H1 (cell line): ENCODE results near the gene MAFF. TPM values are rescaled to one million over a fixed set of nuclear protein-coding genes. Genes with fewer than 3 reads are reported as not detected.
A peak's percentile ranks its signal among the peaks of the same experiment; 100 is the strongest.

Experiments
- CTCF ChIA-PET: fragments of 300-600 bp; sonication (Branson Sonifier 250); formaldehyde crosslinking; loops from one replicate; lab custom pipeline; 2021; ENCODE audit not compliant: partially characterized antibody; lab: Charles Lee
- POLR2A ChIA-PET: fragments of 300-600 bp; sonication (Branson Sonifier 250); formaldehyde crosslinking; loops from one replicate; lab custom pipeline; 2021; ENCODE audit warnings: inconsistent platforms; ENCODE audit not compliant: partially characterized antibody; lab: Charles Lee
- DNase-seq, 2 experiments: peaks; one replicate each; pipeline versions ENCODE4 v3.0.0 to v3.0.0-alpha.2; 2010 to 2022; ENCODE audit warnings: low spot score in 2 of 2, low read depth in 1 of 2, mixed read lengths in 1 of 2
- FAIRE-seq: peaks from 2 replicates; lab custom pipeline; 2011; peaks lifted over from hg19 to GRCh38; lab: Jason Lieb, UNC
- H2AFZ ChIP-seq: 2 replicates; pipeline ENCODE4 v1.8.1; 2012; ENCODE audit warnings: low read length, inconsistent platforms
- H2AK5ac ChIP-seq: 2 replicates; pipeline ENCODE4 v1.6.1; 2013; ENCODE audit warnings: low read depth, low read length
- H2BK120ac ChIP-seq: replicated peaks from 2 replicates; pipeline ENCODE3; 2013; ENCODE audit warnings: low read depth, low read length, inconsistent platforms
- H2BK12ac ChIP-seq: 2 replicates; pipeline ENCODE4 v1.6.1; 2013; ENCODE audit warnings: low read depth, low read length
- H2BK15ac ChIP-seq: 2 replicates; pipeline ENCODE4 v1.6.1; 2013; ENCODE audit warnings: low read length
- H2BK20ac ChIP-seq: 2 replicates; pipeline ENCODE4 v1.6.1; 2013; ENCODE audit warnings: low read length
- H2BK5ac ChIP-seq: 2 replicates; pipeline ENCODE4 v1.6.1; 2013; ENCODE audit warnings: low read depth, low read length
- H3K14ac ChIP-seq: 2 replicates; pipeline ENCODE4 v1.6.1; 2013; ENCODE audit warnings: inconsistent platforms; ENCODE audit not compliant: insufficient read length
- H3K18ac ChIP-seq: 2 replicates; pipeline ENCODE4 v1.6.1; 2013; ENCODE audit warnings: low read length; ENCODE audit errors: extremely low read depth
- H3K23ac ChIP-seq: 2 replicates; pipeline ENCODE4 v1.6.1; 2013; ENCODE audit warnings: inconsistent platforms; ENCODE audit not compliant: insufficient read length
- H3K23me2 ChIP-seq: 2 replicates; pipeline ENCODE4 v1.6.1; 2013; ENCODE audit warnings: low read depth, low read length
- H3K27ac ChIP-seq: 2 replicates; pipeline ENCODE4 v1.6.1; 2011; ENCODE audit warnings: low read depth, low read length, inconsistent platforms
- H3K27me3 ChIP-seq, 4 experiments: replicated peaks in 1 of 4; 1 replicate in 1 of 4; 2 replicates in 3 of 4; pipeline versions ENCODE4 v1.6.1 to v1.8.1; 2011 to 2013; ENCODE audit warnings: low read length in 3 of 4, mild to moderate bottlenecking in 3 of 4, inconsistent platforms in 2 of 4, mixed read lengths in 2 of 4, moderate library complexity in 1 of 4; ENCODE audit not compliant: control insufficient read depth in 3 of 4, insufficient read depth in 3 of 4; ENCODE audit errors: extremely low read depth in 1 of 4
- H3K36me3 ChIP-seq, 4 experiments: 2 replicates each; pipeline versions ENCODE4 v1.6.1 to v1.8.1; 2011 to 2013; ENCODE audit warnings: mild to moderate bottlenecking in 4 of 4, low read length in 3 of 4, moderate library complexity in 2 of 4, control low read depth in 1 of 4, inconsistent platforms in 1 of 4; ENCODE audit not compliant: insufficient read depth in 4 of 4, control insufficient read depth in 2 of 4
- H3K4ac ChIP-seq: replicated peaks from 2 replicates; pipeline ENCODE3; 2013; ENCODE audit warnings: low read length, low read depth, mixed read lengths, inconsistent platforms; ENCODE audit not compliant: insufficient read length
- H3K4me1 ChIP-seq, 4 experiments: replicated peaks in 1 of 4; 1 replicate in 1 of 4; 2 replicates in 3 of 4; pipeline versions ENCODE4 v1.6.1 to v1.8.1; 2011 to 2013; ENCODE audit warnings: low read length in 3 of 4, inconsistent platforms in 2 of 4, mixed read lengths in 1 of 4; ENCODE audit not compliant: insufficient read depth in 4 of 4, control insufficient read depth in 3 of 4
- H3K4me2 ChIP-seq, 2 experiments: 2 replicates each; pipeline versions ENCODE4 v1.6.1 to v1.8.1; 2011 to 2013; ENCODE audit warnings: low read depth in 2 of 2, low read length in 2 of 2, control low read depth in 1 of 2, inconsistent platforms in 1 of 2, mild to moderate bottlenecking in 1 of 2; ENCODE audit not compliant: insufficient read depth in 1 of 2
- H3K4me3 ChIP-seq, 4 experiments: fragments of 200-600, 300-600 bp in 1 of 4; sonication (generic), shearing (Covaris generic), sonication (Bioruptor Twin) in 1 of 4; 2 replicates each; pipeline versions ENCODE4 v1.5.1 to v1.8.1; 2011 to 2016; ENCODE audit warnings: low read length in 4 of 4, low read depth in 3 of 4, control low read depth in 2 of 4, inconsistent platforms in 2 of 4, mild to moderate bottlenecking in 2 of 4, mixed read lengths in 1 of 4, moderate library complexity in 1 of 4; ENCODE audit not compliant: insufficient read depth in 2 of 4; ENCODE audit errors: extremely low read depth in 1 of 4
- H3K56ac ChIP-seq: replicated peaks from 2 replicates; pipeline ENCODE3; 2013; ENCODE audit warnings: low read depth, mild to moderate bottlenecking, mixed read lengths, low read length, inconsistent platforms; ENCODE audit not compliant: insufficient read length
- H3K79me1 ChIP-seq: 2 replicates; pipeline ENCODE4 v1.6.1; 2013; ENCODE audit warnings: low read depth, low read length, control low read depth
- H3K79me2 ChIP-seq, 2 experiments: 2 replicates each; pipeline versions ENCODE4 v1.6.1 to v1.8.1; 2012 to 2013; ENCODE audit warnings: low read length in 2 of 2, mild to moderate bottlenecking in 2 of 2, inconsistent platforms in 1 of 2; ENCODE audit not compliant: insufficient read depth in 2 of 2, control insufficient read depth in 1 of 2
- H3K9ac ChIP-seq, 4 experiments: replicated peaks in 1 of 4; 1 replicate in 1 of 4; 2 replicates in 3 of 4; pipeline versions ENCODE4 v1.6.1 to v1.8.1; 2011 to 2013; ENCODE audit warnings: low read depth in 3 of 4, low read length in 3 of 4, control low read depth in 2 of 4, mild to moderate bottlenecking in 2 of 4, moderate library complexity in 2 of 4, inconsistent platforms in 1 of 4; ENCODE audit errors: extremely low read depth in 1 of 4
- H3K9me3 ChIP-seq, 2 experiments: 2 replicates each; pipeline versions ENCODE4 v1.6.1 to v1.8.1; 2012 to 2013; ENCODE audit warnings: mild to moderate bottlenecking in 2 of 2, moderate library complexity in 2 of 2, control low read depth in 1 of 2, inconsistent platforms in 1 of 2, low read depth in 1 of 2, low read length in 1 of 2, mixed read lengths in 1 of 2; ENCODE audit not compliant: insufficient read depth in 2 of 2
- H4K20me1 ChIP-seq, 2 experiments: replicated peaks in 1 of 2; 2 replicates each; pipeline versions ENCODE3 to v1.8.1; 2011 to 2013; ENCODE audit warnings: inconsistent platforms in 2 of 2, low read length in 2 of 2, mild to moderate bottlenecking in 1 of 2; ENCODE audit not compliant: insufficient read depth in 2 of 2, control insufficient read depth in 1 of 2
- H4K5ac ChIP-seq: 2 replicates; pipeline ENCODE4 v1.6.1; 2013; ENCODE audit warnings: low read length, low read depth, mixed read lengths, inconsistent platforms; ENCODE audit not compliant: insufficient read length
- H4K8ac ChIP-seq: 2 replicates; pipeline ENCODE4 v1.8.0; 2013; ENCODE audit warnings: mild to moderate bottlenecking, moderate library complexity, low read length, inconsistent platforms; ENCODE audit not compliant: insufficient read depth; ENCODE audit errors: extremely low read depth
- H4K91ac ChIP-seq: replicated peaks from 2 replicates; pipeline ENCODE3; 2013; ENCODE audit warnings: low read length, mixed read lengths, inconsistent platforms; ENCODE audit not compliant: insufficient read length
- CBX8 ChIP-seq: fragments of 300-800, 300-1000 bp; sonication (generic); IDR thresholded peaks from 2 replicates; pipeline ENCODE4 v1.7.1; 2016; ENCODE audit warnings: low read depth, low read length, borderline replicate concordance
- CREB1 ChIP-seq: IDR thresholded peaks from 2 replicates; pipeline ENCODE4 v1.6.1; 2012; ENCODE audit warnings: inconsistent platforms
- CTCF ChIP-seq, 3 experiments: IDR thresholded peaks; 1 replicate in 2 of 3; 2 replicates in 1 of 3; pipeline versions ENCODE4 v1.5.1 to v1.6.1; 2011; ENCODE audit warnings: low read length in 3 of 3, mild to moderate bottlenecking in 3 of 3, inconsistent platforms in 2 of 3, low read depth in 1 of 3, moderate library complexity in 1 of 3; ENCODE audit not compliant: insufficient read depth in 1 of 3; ENCODE audit errors: control extremely low read depth in 1 of 3
- GABPA ChIP-seq: IDR thresholded peaks from 2 replicates; pipeline ENCODE4 v1.6.1; 2011; ENCODE audit warnings: mild to moderate bottlenecking, low read length, moderate library complexity, borderline replicate concordance; ENCODE audit not compliant: insufficient read depth
- MAFK ChIP-seq: IDR thresholded peaks from 2 replicates; pipeline ENCODE4 v1.6.1; 2012; ENCODE audit warnings: low read depth, mild to moderate bottlenecking, improper control_type of control experiment, low read length
- RAD21 ChIP-seq, 2 experiments: IDR thresholded peaks in 1 of 2; conservative IDR thresholded peaks in 1 of 2; 2 replicates each; pipeline ENCODE4 v1.6.1; 2011; ENCODE audit warnings: low read depth in 2 of 2, low read length in 2 of 2, improper control_type of control experiment in 1 of 2, inconsistent platforms in 1 of 2, mild to moderate bottlenecking in 1 of 2, moderate library complexity in 1 of 2
- WGBS, 2 experiments: shearing (Covaris generic) in 1 of 2; methylation state at CpG; one replicate each; pipeline versions ENCODE4 v1.1.6 to v1.1.7; 2013 to 2015; ENCODE audit warnings: low lambda C conversion rate in 2 of 2, mixed read lengths in 2 of 2, inconsistent platforms in 1 of 2, low coverage in 1 of 2, missing lambda C conversion rate in 1 of 2; ENCODE audit not compliant: insufficient replicate concordance in 2 of 2, insufficient coverage in 1 of 2, insufficient read length in 1 of 2; ENCODE audit errors: extremely low coverage in 1 of 2, missing lambda C conversion rate in 1 of 2; 5-methylcytosine and 5-hydroxymethylcytosine counted together
- polyA plus RNA-seq, 7 experiments: library from polyadenylated mRNA; depleted of rRNA in 3 of 7; stranded (reverse) in 5 of 7; unstranded in 2 of 7; fragments of >200 nt in 5 of 7; fragments of 200-250 nt in 2 of 7; gene quantifications; 1 replicate in 5 of 7; 2 replicates in 1 of 7; 4 replicates in 1 of 7; pipeline versions ENCODE4 v1.2.1 to v1.2.3, GENCODE V29; 2011 to 2013; ENCODE audit warnings: missing spikeins in 2 of 7, mixed read lengths in 2 of 7
- total RNA-seq: library from RNA; stranded (reverse); fragmentation: NEBNext Ultra II Directional; extraction: Animal tissue kit (Norgen Biotek cat#: 25700); gene quantifications from 2 replicates; pipeline ENCODE4 v1.2.1, GENCODE V29; 2021

MAFF gene
- total and polyA plus RNA-seq, 2 of the 8 experiments (the other 6 are each of a cell fraction or from before 2014, with no cell fraction given) = 1.5 to 6.3 TPM

GRCh38 chr22:38262051-38262795, 60.4 kb downstream of the MAFF start:
- Histone ChIP-seq H3K56ac (no peak overlapping the region), H4K8ac (no peak overlapping the region; the same call in 1 of the 2 replicates), H3K18ac (no peak overlapping the region), H4K20me1 (peaks cover 23% of the 10 kb centered on the region in 2 experiments), H3K4me2 (no peak overlapping the region), H4K5ac (no peak overlapping the region), H3K4ac (no peak overlapping the region), H3K79me1 (peaks cover 32% of the 10 kb centered on the region), H2BK5ac (0 out of 2 replicates have a peak overlapping the region, but pooled peaks have one; percentile 79), H3K14ac (no peak overlapping the region), H3K79me2 (peaks cover 6 to 86% of the 10 kb centered on the region in 2 experiments; a peak in 3 of 4 replicates), H3K4me1 (peaks cover 4 to 24% (median 10%) of the 10 kb centered on the region in 4 experiments), H2BK12ac (no peak overlapping the region), H2AK5ac (no peak overlapping the region), H3K27ac (no peak overlapping the region), H3K36me3 (no peaks in the 10 kb centered on the region), H3K9ac (no peak overlapping the region), H2BK20ac (no peak overlapping the region), H3K9me3 (no peaks in the 10 kb centered on the region), H3K23ac (no peak overlapping the region), H3K27me3 (no peaks in the 10 kb centered on the region; a peak in 1 of 7 replicates), H2BK120ac (no peak overlapping the region), H3K23me2 (no peaks in the 10 kb centered on the region), H3K4me3 (no peak overlapping the region), H2BK15ac (peak overlapping the region; percentile 38; the same call in 1 of the 2 replicates), H4K91ac (no peak overlapping the region), H2AFZ (no peak overlapping the region)
- TF ChIP-seq MAFK (no peak), GABPA (peak; percentile 32; the same call in 1 of the 2 replicates), RAD21 (IDR thresholded peaks at IDR 0.05 in 1 of 2, conservative IDR thresholded peaks at IDR 0.05 in 1 of 2; ENCODE audit: low read depth in 2 of 2, low read length in 2 of 2) (peak; percentile 74), CBX8 (no peak), CREB1 (no peak), CTCF (IDR thresholded peaks at IDR 0.05; ENCODE audit: control extremely low read depth in 1 of 3, insufficient read depth in 1 of 3, low read depth in 1 of 3, low read length in 3 of 3) (peak; percentile 73 to 85 (median 80))
- peak in 1 of 2 experiments; percentile 84 for DNase-seq
- WGBS, 2 experiments = 72% methylated on average over 20 of the region's 20 CpGs; no CpG with 5 or more reads in 1 of the 2 experiments
- ChIA-PET POLR2A (interaction anchor here (0.7 to 1.7 kb wide), 4 partner anchors 9 to 88 kb away, joined by 3 to 8 read pairs (median 3); no protein-coding TSS in a partner anchor), CTCF (interaction anchor here (0.6 to 3.9 kb wide), 23 partner anchors 8 to 171 kb away, joined by 3 to 33 read pairs (median 4); partner anchors contain the start of gene TMEM184B)
- no peak for FAIRE-seq
